Measurements from ENCODE around the gene PRKAB2. TPM values are rescaled to one million over a fixed set of nuclear protein-coding genes. Genes with fewer than 3 reads are reported as not detected.

Gene PRKAB2
- total RNA-seq, 1 experiment from 2014 or later: 14.4 TPM

Other genes starting within 250 kb of the PRKAB2 start
- 11.7 and 12.4 TPM in 2 replicates for gene NBPF12, start 234.1 kb downstream of the PRKAB2 start, total RNA-seq (2021)
- 0.24 and 0.31 TPM in 2 replicates for gene FMO5, start 52.9 kb upstream of the PRKAB2 start, total RNA-seq (2021)
- 62.1 and 64.5 TPM in 2 replicates for gene CHD1L, start 70.2 kb upstream of the PRKAB2 start, total RNA-seq (2021)

All from A673 (cell line).